Adrenal gland (tissue), 12 donors: ENCODE measurements around the gene FAM167B. TPM values are rescaled to one million over a fixed set of nuclear protein-coding genes. Genes with fewer than 3 reads are reported as not detected.
"Not testable (repeated sequence)": the region's sequence is repeated elsewhere in the genome, so short reads cannot be mapped to it uniquely, and the experiment has no call there.

Experiments used
- DNase-seq, 7 donors: peaks; one replicate each; pipeline ENCODE4 v3.0.0-alpha.2; 2019 to 2020
- H3K27ac ChIP-seq, 5 donors: fragments of 200-600 bp; sonication (generic) in 4 of 5; 1 replicate in 3 of 5; 2 replicates in 2 of 5; pipeline versions ENCODE4 v1.5.1 to v1.8.0; 2016 to 2020; ENCODE audit warnings: mild to moderate bottlenecking in 1 of 5
- H3K27me3 ChIP-seq: fragments of 200-600 bp; 2 replicates; pipeline ENCODE4 v1.8.0; 2021
- H3K36me3 ChIP-seq, 2 donors: fragments of 200-600 bp; replicated peaks in 1 of 2; 1 replicate in 1 of 2; 2 replicates in 1 of 2; pipeline versions ENCODE4 v1.5.1 to v1.8.0; 2018 to 2022
- H3K4me1 ChIP-seq, 2 donors: fragments of 200-600 bp; replicated peaks in 1 of 2; 1 replicate in 1 of 2; 2 replicates in 1 of 2; pipeline versions ENCODE4 v1.5.1 to v1.8.0; 2018 to 2021
- H3K4me3 ChIP-seq, 4 donors: fragments of 200-600 bp; sonication (generic) in 3 of 4; one replicate each; pipeline ENCODE4 v1.5.1; 2016 to 2018
- H3K9me3 ChIP-seq, 3 donors: fragments of 200-600 bp; sonication (generic) in 1 of 3; replicated peaks in 1 of 3; 1 replicate in 2 of 3; 2 replicates in 1 of 3; pipeline versions ENCODE4 v1.5.1 to v1.8.0; 2016 to 2021
- CTCF ChIP-seq, 6 experiments: fragments of 450-650 bp in 4 of 6; fragments of 200-600 bp in 2 of 6; sonication (generic) in 1 of 6; IDR thresholded peaks; 1 replicate in 5 of 6; 2 replicates in 1 of 6; pipeline versions ENCODE4 v1.5.1 to v1.8.0; 2016 to 2021; ENCODE audit warnings: antibody characterized with exemption in 6 of 6, mild to moderate bottlenecking in 2 of 6, moderate library complexity in 1 of 6
- POLR2A ChIP-seq, 2 donors: fragments of 450-650 bp; IDR thresholded peaks; one replicate each; pipeline ENCODE4 v1.6.1; 2017; ENCODE audit warnings: antibody characterized with exemption in 2 of 2, mild to moderate bottlenecking in 2 of 2, moderate library complexity in 1 of 2
- WGBS, 4 donors: extraction: QIAGEN DNeasy Blood & Tissue Kit in 2 of 4; methylation state at CpG; one replicate each; pipeline versions ENCODE4 v1.1.5 to v1.1.7; 2013 to 2017; 5-methylcytosine and 5-hydroxymethylcytosine counted together
- intact Hi-C, 2 donors: fragments of 100-400 bp; cut with DNase I; formaldehyde crosslinking; loops; one replicate each; pipeline versions ENCODE4 v1.14.1 to v1.15.0; 2022 to 2023
- polyA plus RNA-seq, 3 donors: library from polyadenylated mRNA; stranded (reverse); fragments of 200-250 nt in 2 of 3; fragments of 350-450 nt in 1 of 3; fragmentation: Illumina TruSeq in 1 of 3; extraction: RNeasy Lipid Tissue Mini Kit (QIAGEN cat#74804) in 1 of 3; gene quantifications; one replicate each; pipeline ENCODE4 v1.2.3, GENCODE V29; 2013 to 2014
- total RNA-seq, 9 donors: library from RNA; depleted of rRNA in 4 of 9; stranded (reverse); fragments of >200 nt in 4 of 9; fragments of 120-200 nt in 1 of 9; fragmentation: NEBNext Ultra II Directional in 1 of 9; extraction: Animal tissue kit (Norgen Biotek cat#: 25700) in 1 of 9; gene quantifications; one replicate each; pipeline versions ENCODE4 v1.1.0 to v1.2.4, GENCODE V29; 2013 to 2023
- donor health status: healthy with polysubstance abuse.
- donor health status: Bipolar disorder and iron deficiency.
- donor health status: DM: yes; HTN: yes; CAD: no.
- donor health status: DM: no; HTN: no; CAD: no.
- donor health status: DM: no; HTN: no; CAD: no.
- donor health status: DM: yes; HTN: yes; CAD: no.

The FAM167B gene
- total and polyA plus RNA-seq, 12 donors, result 3.2 to 58.2 (median 26.3) TPM

- Histone ChIP-seq H3K4me3 (no peak overlapping the region), H3K9me3 (no peaks in the 10 kb centered on the region), H3K4me1 (no peaks in the 10 kb centered on the region), H3K27ac (no peak overlapping the region), H3K27me3 (peaks cover 3% of the 10 kb centered on the region), H3K36me3 (no peaks in the 10 kb centered on the region)
- TF ChIP-seq POLR2A (IDR thresholded peaks at IDR 0.05), result no peak
- TF ChIP-seq CTCF (IDR thresholded peaks at IDR 0.05), result no peak
- intact Hi-C loops, result no loop called here
- no peak for DNase-seq
- 74 to 85% (median 85%) methylated on average over 18 to 30 of the region's 30 CpGs for WGBS, 4 donors
These were observed 29.2 kb downstream of the FAM167B start for GRCh38 chr1:32276032-32276782.

- H3K27ac ChIP-seq, H3K4me3 ChIP-seq, intact Hi-C loops, H3K9me3 ChIP-seq, H3K36me3 ChIP-seq, H3K27me3 ChIP-seq, DNase-seq, H3K4me1 ChIP-seq: not testable (repeated sequence)
- 90 to 95% (median 91%) methylated on average over 8 of the region's 8 CpGs for WGBS, 4 donors
These were observed 37.8 kb downstream of the FAM167B start for GRCh38 chr1:32284777-32285176.

GRCh38 chr1:32285658-32286057 lies 38.6 kb downstream of the FAM167B start:
- WGBS, 4 donors, result 95 to 99% (median 95%) methylated on average over 2 to 3 of the region's 3 CpGs; no CpG with 5 or more reads in 1 of the 4 donors
- no peak for DNase-seq
- Histone ChIP-seq H3K27ac (no peak overlapping the region), H3K4me1 (no peaks in the 10 kb centered on the region), H3K4me3 (no peak overlapping the region), H3K27me3 (no peaks in the 10 kb centered on the region), H3K9me3 (no peaks in the 10 kb centered on the region), H3K36me3 (no peaks in the 10 kb centered on the region)
- intact Hi-C loops, result no loop called here
- TF ChIP-seq CTCF (IDR thresholded peaks at IDR 0.05), result no peak
- no peak for TF ChIP-seq POLR2A (IDR thresholded peaks at IDR 0.05)

- no peak overlapping the region for H3K27ac ChIP-seq
- no peaks in the 10 kb centered on the region for H3K9me3 ChIP-seq
- DNase-seq, result no peak
- no peaks in the 10 kb centered on the region for H3K36me3 ChIP-seq
- H3K4me3 ChIP-seq, result no peak overlapping the region
- WGBS, 4 donors, result 94 to 98% (median 96%) methylated on average over 4 of the region's 4 CpGs
- H3K27me3 ChIP-seq, result no peaks in the 10 kb centered on the region
- no peak for TF ChIP-seq POLR2A (IDR thresholded peaks at IDR 0.05)
- no peak for TF ChIP-seq CTCF (IDR thresholded peaks at IDR 0.05)
- intact Hi-C loops, result no loop called here
- H3K4me1 ChIP-seq, result no peaks in the 10 kb centered on the region
These were observed 39.7 kb downstream of the FAM167B start for GRCh38 chr1:32286763-32287162.

GRCh38 chr1:32289256-32289655 lies 42.2 kb downstream of the FAM167B start:
- no peak for DNase-seq
- TF ChIP-seq CTCF (IDR thresholded peaks at IDR 0.05), result no peak
- no peak for TF ChIP-seq POLR2A (IDR thresholded peaks at IDR 0.05)
- H3K27ac ChIP-seq, result no peak overlapping the region
- 91 to 99% (median 96%) methylated on average over 7 of the region's 7 CpGs for WGBS, 4 donors
- intact Hi-C loops, result no loop called here
- no peaks in the 10 kb centered on the region for H3K36me3 ChIP-seq
- H3K9me3 ChIP-seq, result no peaks in the 10 kb centered on the region
- H3K27me3 ChIP-seq, result no peaks in the 10 kb centered on the region
- peaks cover 0 to 10% of the 10 kb centered on the region in 2 donors for H3K4me1 ChIP-seq
- no peak overlapping the region for H3K4me3 ChIP-seq
